ENCODE results near the gene TPM3.
A peak's percentile ranks its signal among the peaks of the same experiment; 100 is the strongest.
"Not testable (repeated sequence)": the region's sequence is repeated elsewhere in the genome, so short reads cannot be mapped to it uniquely, and the experiment has no call there.

TPM3 gene

GRCh38 chr1:154157520-154158306, 34.2 kb downstream of the TPM3 start:
- TF ChIP-seq TAF1 (IDR thresholded peaks at IDR 0.05; ENCODE audit: low read depth, low read length), result no peak
- no peak for TF ChIP-seq POLR2AphosphoS5 (IDR thresholded peaks at IDR 0.05; ENCODE audit: low read depth, low read length)
- TF ChIP-seq PAX5 (IDR thresholded peaks at IDR 0.05; ENCODE audit: insufficient read depth, low read length, severe bottlenecking), result no peak
- no peak for TF ChIP-seq POU2F2 (IDR thresholded peaks at IDR 0.05; ENCODE audit: low read depth, low read length)
- peak; percentile 60; the same call in 1 of the 2 replicates for TF ChIP-seq SPI1 (IDR thresholded peaks at IDR 0.05; ENCODE audit: low read depth, low read length)
- TF ChIP-seq POLR2A (IDR thresholded peaks at IDR 0.05; ENCODE audit: low read depth, low read length), result no peak
- DNase-seq (ENCODE audit: insufficient read length, low spot score) (peak; percentile 54), FAIRE-seq (peak; percentile 92)

- no peak for DNase-seq (ENCODE audit: insufficient read length, low spot score)
- no peak for FAIRE-seq
- no peak for TF ChIP-seq POLR2AphosphoS5 (IDR thresholded peaks at IDR 0.05; ENCODE audit: low read depth, low read length)
- no peak for TF ChIP-seq TAF1 (IDR thresholded peaks at IDR 0.05; ENCODE audit: low read depth, low read length)
- TF ChIP-seq SPI1 (IDR thresholded peaks at IDR 0.05; ENCODE audit: low read depth, low read length), result no peak
- TF ChIP-seq POLR2A (IDR thresholded peaks at IDR 0.05; ENCODE audit: low read depth, low read length), result no peak
- no peak for TF ChIP-seq PAX5 (IDR thresholded peaks at IDR 0.05; ENCODE audit: insufficient read depth, low read length, severe bottlenecking)
- TF ChIP-seq POU2F2 (IDR thresholded peaks at IDR 0.05; ENCODE audit: low read depth, low read length), result no peak
Measured at GRCh38 chr1:154155251-154155650, 36.6 kb downstream of the TPM3 start.

GRCh38 chr1:154154534-154155191, 37.2 kb downstream of the TPM3 start, which contains the start of gene NUP210L:
TSS of gene NUP210L (minus strand) at chr1:154155073.
- TF ChIP-seq POLR2A (IDR thresholded peaks at IDR 0.05; ENCODE audit: low read depth, low read length) (peak; percentile 26; the same call in 1 of the 2 replicates), PAX5 (IDR thresholded peaks at IDR 0.05; ENCODE audit: insufficient read depth, low read length, severe bottlenecking) (no peak), TAF1 (IDR thresholded peaks at IDR 0.05; ENCODE audit: low read depth, low read length) (no peak), SPI1 (IDR thresholded peaks at IDR 0.05; ENCODE audit: low read depth, low read length) (no peak), POLR2AphosphoS5 (IDR thresholded peaks at IDR 0.05; ENCODE audit: low read depth, low read length) (no peak), POU2F2 (IDR thresholded peaks at IDR 0.05; ENCODE audit: low read depth, low read length) (no peak)
- no peak for DNase-seq (ENCODE audit: insufficient read length, low spot score)

GRCh38 chr1:154154053-154154452, 37.8 kb downstream of the TPM3 start:
- TF ChIP-seq POLR2A (IDR thresholded peaks at IDR 0.05; ENCODE audit: low read depth, low read length), result no peak
- TF ChIP-seq POLR2AphosphoS5 (IDR thresholded peaks at IDR 0.05; ENCODE audit: low read depth, low read length), result no peak
- no peak for TF ChIP-seq SPI1 (IDR thresholded peaks at IDR 0.05; ENCODE audit: low read depth, low read length)
- no peak for TF ChIP-seq PAX5 (IDR thresholded peaks at IDR 0.05; ENCODE audit: insufficient read depth, low read length, severe bottlenecking)
- no peak for TF ChIP-seq TAF1 (IDR thresholded peaks at IDR 0.05; ENCODE audit: low read depth, low read length)
- TF ChIP-seq POU2F2 (IDR thresholded peaks at IDR 0.05; ENCODE audit: low read depth, low read length), result no peak
- DNase-seq (ENCODE audit: insufficient read length, low spot score) (no peak), FAIRE-seq (no peak)

More at GRCh38 chr1:154154534-154155191, 37.2 kb downstream of the TPM3 start, which contains the start of gene NUP210L:
- no peak for FAIRE-seq

GRCh38 chr1:154151311-154151710, 40.6 kb downstream of the TPM3 start:
- FAIRE-seq (no peak), DNase-seq (ENCODE audit: insufficient read length, low spot score) (no peak)
- TF ChIP-seq POLR2A (IDR thresholded peaks at IDR 0.05; ENCODE audit: low read depth, low read length), result no peak
- no peak for TF ChIP-seq POLR2AphosphoS5 (IDR thresholded peaks at IDR 0.05; ENCODE audit: low read depth, low read length)
- no peak for TF ChIP-seq TAF1 (IDR thresholded peaks at IDR 0.05; ENCODE audit: low read depth, low read length)
- TF ChIP-seq SPI1 (IDR thresholded peaks at IDR 0.05; ENCODE audit: low read depth, low read length), result no peak
- TF ChIP-seq PAX5 (IDR thresholded peaks at IDR 0.05; ENCODE audit: insufficient read depth, low read length, severe bottlenecking), result no peak
- TF ChIP-seq POU2F2 (IDR thresholded peaks at IDR 0.05; ENCODE audit: low read depth, low read length), result no peak

- DNase-seq (ENCODE audit: insufficient read length, low spot score) (no peak), FAIRE-seq (no peak)
- TF ChIP-seq POLR2AphosphoS5 (IDR thresholded peaks at IDR 0.05; ENCODE audit: low read depth, low read length), result no peak
- TF ChIP-seq SPI1 (IDR thresholded peaks at IDR 0.05; ENCODE audit: low read depth, low read length), result 0 out of 2 replicates have a peak, but pooled peaks have one; percentile 26
Measured at GRCh38 chr1:154148807-154149206, 43.1 kb downstream of the TPM3 start.

- FAIRE-seq, result not testable (repeated sequence)
Measured at GRCh38 chr1:154147505-154147904, 44.4 kb downstream of the TPM3 start.

GRCh38 chr1:154145986-154146385, 45.9 kb downstream of the TPM3 start:
- no peak for FAIRE-seq
- DNase-seq (ENCODE audit: insufficient read length, low spot score), result no peak
- no peak for TF ChIP-seq PAX5 (IDR thresholded peaks at IDR 0.05; ENCODE audit: insufficient read depth, low read length, severe bottlenecking)
- no peak for TF ChIP-seq POU2F2 (IDR thresholded peaks at IDR 0.05; ENCODE audit: low read depth, low read length)
- no peak for TF ChIP-seq POLR2A (IDR thresholded peaks at IDR 0.05; ENCODE audit: low read depth, low read length)
- TF ChIP-seq POLR2AphosphoS5 (IDR thresholded peaks at IDR 0.05; ENCODE audit: low read depth, low read length), result no peak
- TF ChIP-seq TAF1 (IDR thresholded peaks at IDR 0.05; ENCODE audit: low read depth, low read length), result no peak
- TF ChIP-seq SPI1 (IDR thresholded peaks at IDR 0.05; ENCODE audit: low read depth, low read length), result no peak

More at GRCh38 chr1:154147505-154147904, 44.4 kb downstream of the TPM3 start:
- not testable (repeated sequence) for DNase-seq (ENCODE audit: insufficient read length, low spot score)

GRCh38 chr1:154142358-154142757, 49.5 kb downstream of the TPM3 start:
- TF ChIP-seq TAF1 (IDR thresholded peaks at IDR 0.05; ENCODE audit: low read depth, low read length) (no peak), POLR2AphosphoS5 (IDR thresholded peaks at IDR 0.05; ENCODE audit: low read depth, low read length) (no peak), POLR2A (IDR thresholded peaks at IDR 0.05; ENCODE audit: low read depth, low read length) (no peak), PAX5 (IDR thresholded peaks at IDR 0.05; ENCODE audit: insufficient read depth, low read length, severe bottlenecking) (no peak)
- no peak for FAIRE-seq
- DNase-seq (ENCODE audit: insufficient read length, low spot score), result no peak
